ENCODE measurements around the gene LRRC46.

DNA sequence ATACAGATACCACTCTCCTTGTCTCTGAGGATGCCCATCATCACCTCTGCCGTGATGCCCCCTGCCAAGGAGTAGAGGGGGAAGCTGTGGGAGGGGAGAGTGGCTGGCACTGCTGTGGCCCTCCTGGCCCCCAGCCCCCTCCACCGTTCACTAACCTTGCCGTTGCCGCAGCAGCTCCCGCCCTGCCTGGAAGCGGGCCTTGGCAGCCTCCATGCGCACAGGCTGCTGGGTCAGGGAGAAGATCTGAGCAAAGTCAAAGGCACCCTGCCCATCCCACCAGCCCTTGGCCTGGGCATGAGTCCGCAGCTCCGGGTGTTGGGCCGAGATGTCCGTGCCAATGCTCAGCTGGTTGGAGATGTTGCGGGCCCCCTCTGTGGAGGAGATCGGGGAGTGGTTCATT lies 7.2 kb downstream of the LRRC46 start:
- TF ChIP-seq POLR2A (IDR thresholded peaks at IDR 0.05; ENCODE audit: low read depth, low read length) (no peak), POU2F2 (IDR thresholded peaks at IDR 0.05; ENCODE audit: low read depth, low read length) (no peak), POLR2AphosphoS5 (IDR thresholded peaks at IDR 0.05; ENCODE audit: low read depth, low read length) (no peak), PAX5 (IDR thresholded peaks at IDR 0.05; ENCODE audit: insufficient read depth, low read length, severe bottlenecking) (no peak), SPI1 (IDR thresholded peaks at IDR 0.05; ENCODE audit: low read depth, low read length) (no peak)

All from GM12891 (cell line).